HG03565 (cell line): ENCODE results near the gene EPDR1.

Experiments
- ATAC-seq: cut with Tn5 transposase; IDR thresholded peaks from one replicate; pipeline ENCODE4 v1.9.1; 2021; ENCODE audit warnings: mild to moderate bottlenecking, moderate library complexity; ENCODE audit not compliant: unreplicated experiment

EPDR1 gene

DNA sequence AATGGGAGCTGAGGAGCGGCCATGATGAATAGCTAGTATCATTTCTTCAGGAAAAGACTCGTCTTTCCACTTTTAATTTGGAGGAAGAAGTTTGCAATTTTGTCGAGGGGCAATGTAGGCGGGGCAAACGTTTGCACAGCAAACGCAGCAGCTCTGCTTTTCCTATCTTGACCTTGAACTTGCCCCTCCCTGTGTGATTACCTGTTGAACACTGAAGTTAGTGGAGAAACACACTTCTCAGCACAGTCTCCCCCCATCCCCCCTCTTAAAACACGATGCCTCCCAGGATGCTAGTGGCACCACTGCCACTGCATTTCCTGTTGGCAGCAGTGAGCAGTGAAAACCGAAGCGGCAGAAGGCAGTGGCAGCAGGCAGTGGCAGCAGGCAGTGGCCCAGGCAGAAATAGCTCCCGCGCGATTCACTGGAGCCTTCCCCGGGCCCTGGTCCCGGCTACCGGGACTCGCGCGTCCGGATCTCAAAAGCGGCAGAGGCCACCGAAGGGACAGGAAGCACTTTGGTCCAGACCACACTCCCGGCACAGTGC is at the start of gene EPDR1:
EPDR1 (plus strand) TSS at position 336 of the 544 bp plus-strand sequence. CDS start 300 bp downstream, outside the sequence.
- peak; percentile 25 for ATAC-seq

DNA sequence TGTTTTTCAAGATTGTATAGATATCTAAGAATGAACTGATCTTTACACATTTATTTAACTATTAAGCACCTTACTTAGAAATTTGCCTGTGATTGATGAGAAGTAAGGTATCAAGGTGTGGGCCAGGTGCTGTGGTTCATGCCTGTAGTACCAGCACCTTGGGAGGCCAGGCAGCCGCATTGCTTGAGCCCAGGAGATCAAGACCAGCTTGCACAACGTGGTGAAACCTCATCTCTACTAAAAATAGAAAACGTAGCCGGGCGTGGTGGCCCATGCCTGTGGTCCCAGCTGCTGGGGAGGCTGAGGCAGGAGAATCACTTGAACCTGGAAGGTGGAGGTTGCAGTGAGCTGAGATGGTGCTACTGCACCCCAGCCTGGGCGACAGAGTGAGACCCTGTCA is 38.4 kb upstream of the EPDR1 start:
- no peak for ATAC-seq

GRCh38 chr7:37893359-37893758 is 27.1 kb upstream of the EPDR1 start:
- no peak for ATAC-seq

DNA sequence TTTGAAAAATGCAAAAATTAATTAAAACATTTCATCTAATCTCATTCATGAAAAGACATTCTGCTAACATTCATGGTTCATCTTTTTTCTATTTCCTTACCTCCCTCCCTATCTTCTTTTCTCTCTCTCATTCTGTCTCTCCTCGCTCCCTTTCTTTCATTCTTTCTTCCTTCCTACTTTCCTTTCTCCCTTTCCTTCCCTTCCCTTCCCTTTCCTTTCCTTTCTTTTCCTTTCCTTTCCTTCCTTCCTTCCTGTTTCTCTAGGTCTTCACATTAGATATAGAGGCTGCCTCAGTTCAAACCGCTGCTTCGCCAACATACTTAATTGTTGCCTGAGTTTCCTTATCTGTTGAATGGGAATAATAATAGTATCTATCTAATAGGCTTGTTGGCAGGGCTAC is 25.8 kb upstream of the EPDR1 start:
- no peak for ATAC-seq

- ATAC-seq: no peak
Measured at GRCh38 chr7:37899712-37900247, 20.7 kb upstream of the EPDR1 start.

DNA sequence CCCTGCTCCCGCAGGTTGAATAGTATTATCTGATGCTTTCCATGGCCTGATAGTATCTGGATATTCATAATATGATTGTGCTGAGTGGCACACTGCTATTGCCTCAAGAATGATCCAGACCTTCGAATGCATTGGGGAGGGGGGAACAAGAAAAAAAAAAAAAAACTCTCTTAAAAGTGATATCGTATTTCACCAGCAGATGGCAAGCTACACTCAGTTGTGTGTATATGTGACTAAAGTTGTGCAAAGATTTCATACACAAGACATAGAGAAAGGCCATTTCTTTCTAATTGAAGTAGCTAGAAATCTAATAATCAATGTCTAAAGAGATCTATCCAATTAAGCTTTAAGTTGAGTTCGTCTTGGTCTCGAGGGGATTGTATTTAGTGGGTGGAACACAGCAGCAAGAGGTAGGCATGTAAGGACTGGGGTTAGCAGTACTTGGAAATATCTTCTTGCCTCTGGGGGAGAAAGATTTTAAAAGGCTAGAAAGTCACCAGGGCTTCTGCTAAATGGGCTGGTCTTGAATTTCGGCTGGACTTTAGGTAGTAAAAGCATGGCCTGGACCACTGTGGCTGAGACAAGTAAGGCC is 19.1 kb upstream of the EPDR1 start:
- no peak for ATAC-seq

GRCh38 chr7:37901890-37902524 is 18.4 kb upstream of the EPDR1 start:
- ATAC-seq: no peak

DNA sequence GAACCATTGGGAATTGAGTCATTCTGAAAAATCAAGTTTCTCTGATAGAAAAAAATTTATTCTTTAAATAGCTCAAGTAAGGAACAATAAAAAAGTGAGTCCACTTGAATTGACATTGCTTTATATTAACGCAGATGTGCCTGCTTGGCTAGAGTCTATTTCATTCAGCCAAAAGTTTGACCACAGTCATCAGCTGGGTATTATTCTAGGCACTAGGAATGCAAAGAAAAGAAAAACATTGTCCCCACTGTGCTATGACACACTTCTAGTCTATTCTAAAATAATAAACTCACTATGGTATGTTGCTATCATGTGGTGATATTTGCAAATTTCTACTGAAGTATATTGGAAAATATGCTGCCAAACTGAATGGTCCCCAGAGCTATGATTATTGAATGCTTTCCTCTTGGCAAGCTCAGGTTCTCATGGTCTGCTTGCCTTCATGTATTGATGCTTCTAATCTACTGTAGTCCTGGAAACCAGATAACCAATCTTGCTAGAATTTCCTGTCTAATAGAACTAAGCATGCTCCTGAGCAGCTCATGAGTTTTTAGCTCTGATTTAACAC is 12.1 kb upstream of the EPDR1 start:
- no peak for ATAC-seq

DNA sequence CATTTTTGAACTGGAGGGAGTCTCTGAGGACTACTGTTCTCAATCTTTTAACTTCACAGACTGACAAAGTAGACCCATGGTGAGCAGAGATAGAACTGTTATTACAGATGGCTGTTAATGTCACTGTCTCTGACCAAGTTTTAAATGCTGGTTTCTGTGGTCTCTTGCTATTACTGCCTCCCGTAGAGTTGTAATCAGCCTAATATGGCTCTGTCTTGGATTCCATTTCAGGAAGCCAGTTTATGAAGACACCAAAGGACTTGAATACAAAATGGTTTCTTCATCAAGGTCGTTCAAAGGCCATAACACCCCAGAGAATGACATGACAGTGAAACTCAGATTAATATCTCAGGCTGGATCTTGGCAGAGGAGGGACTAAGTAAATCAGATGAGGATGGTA is 7.7 kb upstream of the EPDR1 start:
- no peak for ATAC-seq

GRCh38 chr7:37915438-37915837 is 5.0 kb upstream of the EPDR1 start:
- no peak for ATAC-seq

GRCh38 chr7:37916017-37916672 is 4.3 kb upstream of the EPDR1 start:
- no peak for ATAC-seq

GRCh38 chr7:37916673-37917660 is 3.5 kb upstream of the EPDR1 start, which contains the start of gene SFRP4:
TSS of gene SFRP4 (minus strand) at chr7:37916817. CDS start at chr7:37916537, 280 bp downstream.
- ATAC-seq: no peak

DNA sequence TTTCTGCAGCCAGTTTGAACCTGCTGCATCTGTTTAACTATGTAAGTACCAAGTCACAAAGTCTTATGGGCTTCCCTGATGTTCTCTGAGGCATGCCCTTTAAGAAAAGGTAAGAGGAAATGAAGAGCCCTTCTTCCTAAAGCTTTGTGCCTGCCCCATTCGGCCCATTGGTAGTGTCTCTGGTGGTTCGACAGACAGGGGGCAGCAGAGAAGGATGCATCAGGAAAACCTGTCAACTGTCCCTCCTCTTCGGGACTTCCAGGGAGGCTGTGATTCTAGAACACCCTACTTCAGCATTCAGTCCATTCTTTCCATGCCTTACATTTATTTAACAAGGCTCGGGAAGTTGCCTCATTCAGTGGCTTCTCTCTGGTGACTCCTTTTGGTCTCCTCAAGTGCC is 1.9 kb upstream of the EPDR1 start:
- no peak for ATAC-seq

DNA sequence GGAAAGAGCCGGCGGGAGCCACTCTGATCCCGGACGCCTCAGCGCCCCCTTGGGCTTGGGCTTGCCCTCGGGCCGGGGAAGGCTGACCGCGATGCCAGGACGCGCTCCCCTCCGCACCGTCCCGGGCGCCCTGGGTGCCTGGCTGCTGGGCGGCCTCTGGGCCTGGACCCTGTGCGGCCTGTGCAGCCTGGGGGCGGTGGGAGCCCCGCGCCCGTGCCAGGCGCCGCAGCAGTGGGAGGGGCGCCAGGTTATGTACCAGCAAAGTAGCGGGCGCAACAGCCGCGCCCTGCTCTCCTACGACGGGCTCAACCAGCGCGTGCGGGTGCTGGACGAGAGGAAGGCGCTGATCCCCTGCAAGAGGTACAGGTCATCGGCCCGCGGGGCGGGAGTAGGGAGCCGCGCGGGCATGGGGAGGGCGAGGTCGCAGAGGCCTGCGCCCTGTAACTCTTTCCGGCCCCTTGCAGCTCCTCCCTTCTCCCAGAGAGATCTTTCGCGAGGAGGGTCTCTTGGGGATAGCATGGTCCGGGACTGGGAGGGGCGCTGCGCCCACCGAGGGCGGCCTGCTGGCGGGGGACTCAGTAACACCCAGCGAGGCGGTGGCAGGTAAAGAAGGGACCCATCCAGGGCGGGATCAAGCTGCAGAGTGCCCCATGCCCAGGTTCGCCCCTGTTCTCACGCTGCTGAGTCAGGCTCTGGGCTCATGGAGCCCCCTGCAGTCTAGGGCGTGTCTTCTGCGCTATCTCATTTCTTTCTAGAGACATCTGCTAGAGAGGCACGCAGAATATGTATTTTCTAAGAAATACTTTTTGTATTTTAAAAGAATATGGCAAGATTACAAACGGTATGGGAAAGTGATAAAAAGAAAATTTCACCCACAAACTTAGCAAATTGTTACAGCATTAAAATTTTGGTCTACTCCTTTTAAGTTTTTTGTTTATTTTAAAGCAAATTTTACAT is 687 bp downstream of the EPDR1 start:
- ATAC-seq: peak; percentile 28

GRCh38 chr7:37921876-37922275 is 1.4 kb downstream of the EPDR1 start:
- no peak for ATAC-seq

- ATAC-seq: no peak
Measured at GRCh38 chr7:37923996-37924395, 3.6 kb downstream of the EPDR1 start.

DNA sequence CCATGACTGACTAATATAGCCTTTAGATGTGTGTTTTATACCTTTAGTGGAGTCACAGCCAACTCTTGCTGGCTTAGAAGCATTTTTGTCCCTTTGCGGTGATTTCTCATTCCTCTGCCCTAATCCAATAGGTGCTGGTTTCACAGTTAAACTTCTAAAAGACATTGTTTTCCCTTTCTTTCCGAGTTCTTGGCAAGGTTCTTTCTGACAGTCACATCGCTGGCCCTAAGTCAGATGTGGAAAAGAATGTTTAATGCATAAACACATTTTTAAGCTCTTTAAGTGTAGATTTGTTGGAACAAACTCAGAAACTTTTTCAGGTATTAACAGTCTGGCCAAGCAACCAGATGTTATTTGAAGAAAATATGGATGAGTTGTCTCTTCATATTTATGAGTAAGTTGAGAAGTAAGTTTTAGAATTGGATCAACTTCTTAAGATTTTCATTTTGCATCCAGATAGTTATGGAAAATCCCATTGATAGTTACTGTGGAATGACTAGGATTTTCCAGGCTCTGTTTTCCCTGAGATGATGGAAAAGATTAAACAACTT is 4.1 kb downstream of the EPDR1 start:
- ATAC-seq: no peak

GRCh38 chr7:37925620-37926019 is 5.2 kb downstream of the EPDR1 start:
- no peak for ATAC-seq
